HG02981 (cell line): Measurements from ENCODE around the gene BCL2L12.

Experiments used
- ATAC-seq: cut with Tn5 transposase; IDR thresholded peaks from one replicate; pipeline ENCODE4 v1.9.1; 2021; ENCODE audit warnings: mild to moderate bottlenecking, moderate library complexity; ENCODE audit not compliant: unreplicated experiment

Gene BCL2L12

GRCh38 chr19:49662011-49662410, 3.7 kb upstream of the BCL2L12 start:
- ATAC-seq, result no peak

- no peak for ATAC-seq
These were observed 2.5 kb upstream of the BCL2L12 start for GRCh38 chr19:49663224-49663623.

- no peak for ATAC-seq
These were observed 1.3 kb upstream of the BCL2L12 start for GRCh38 chr19:49664171-49665035.

DNA sequence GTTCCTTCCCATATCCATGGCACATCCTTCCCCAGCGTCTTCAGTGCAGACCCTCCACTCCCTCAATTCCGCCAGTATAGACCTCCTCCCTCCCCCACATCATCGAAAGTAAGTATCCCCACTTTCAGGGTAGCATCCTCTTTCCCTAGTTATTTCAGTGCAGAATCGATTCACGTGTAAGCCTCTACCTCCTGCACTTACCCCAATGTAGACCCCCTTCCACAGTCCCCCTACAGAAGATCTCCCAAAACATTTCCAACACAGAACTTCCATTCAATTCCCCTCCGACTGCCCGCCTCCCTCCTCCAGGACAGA, 740 bp upstream of the BCL2L12 start:
- ATAC-seq, result no peak

GRCh38 chr19:49666120-49666444, 349 bp downstream of the BCL2L12 start:
- no peak for ATAC-seq

DNA sequence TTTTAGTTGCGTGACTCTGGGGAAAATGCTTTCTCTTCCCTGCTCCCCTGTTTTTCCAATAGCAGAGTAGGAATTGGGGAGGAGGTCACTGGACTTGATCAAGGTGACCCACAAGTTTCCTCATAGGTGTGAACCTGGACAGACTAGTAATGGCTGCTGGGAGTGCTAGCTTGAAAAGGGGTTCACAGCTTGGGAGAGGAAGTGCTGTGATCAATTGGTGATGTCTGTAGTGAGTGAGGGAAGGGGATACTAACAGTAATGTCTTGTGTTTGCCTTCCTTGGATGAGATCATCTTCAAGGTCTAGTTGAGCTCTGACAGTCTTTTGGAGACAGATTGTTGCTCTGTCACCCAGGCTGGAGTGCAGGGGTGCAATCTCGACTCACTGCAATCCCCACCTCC, 1.7 kb downstream of the BCL2L12 start:
- no peak for ATAC-seq

GRCh38 chr19:49669516-49669915, 3.8 kb downstream of the BCL2L12 start:
- ATAC-seq, result no peak

DNA sequence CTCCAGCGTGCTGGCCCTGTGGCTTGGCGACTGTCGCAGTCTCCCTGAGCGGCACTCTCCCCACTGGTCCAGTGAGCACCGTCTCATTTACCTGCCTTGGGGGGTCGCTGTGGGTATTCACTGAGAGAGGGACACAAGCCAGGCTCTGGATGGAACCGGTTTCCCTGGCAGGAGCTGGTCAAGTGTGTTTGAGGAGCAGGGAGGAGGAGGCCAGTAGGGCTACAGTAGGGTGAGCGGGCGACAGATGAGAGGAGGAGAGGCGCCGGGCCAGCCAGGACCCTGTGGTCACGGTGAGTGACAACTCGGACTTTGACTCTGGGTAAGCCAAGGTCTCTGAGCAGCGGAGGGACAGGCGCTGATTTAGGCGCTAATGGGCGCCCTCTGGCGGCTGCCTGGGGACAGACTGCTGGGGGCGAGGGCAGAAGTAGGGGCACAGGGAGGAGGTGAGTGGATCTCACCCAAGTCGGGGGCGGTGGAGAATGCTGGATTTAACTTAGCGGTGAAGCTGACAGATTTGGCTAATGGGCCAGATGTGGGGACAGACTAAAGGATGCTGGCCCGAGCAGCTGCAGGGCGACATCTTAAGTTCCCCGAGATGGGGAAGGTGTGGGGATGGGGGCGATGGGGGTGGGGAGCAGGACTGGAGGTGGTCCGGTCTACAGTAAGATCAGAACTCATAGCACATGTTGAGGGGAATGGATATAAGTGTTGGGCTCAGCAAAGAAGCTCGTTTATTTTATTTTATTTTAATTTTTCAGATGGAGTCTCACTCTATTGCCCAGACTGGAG, 6.6 kb downstream of the BCL2L12 start:
- ATAC-seq, result no peak

- no peak for ATAC-seq
These were observed 10.5 kb downstream of the BCL2L12 start for GRCh38 chr19:49676136-49676783.

- peak; percentile 63 for ATAC-seq
These were observed 11.1 kb downstream of the BCL2L12 start for GRCh38 chr19:49676784-49677230.

- ATAC-seq, result no peak
These were observed 11.6 kb downstream of the BCL2L12 start, which contains the start of gene PRMT1 for GRCh38 chr19:49677231-49677900. PRMT1 (plus strand) TSS chr19:49677271; CDS start chr19:49677281, 10 bp downstream.

- no peak for ATAC-seq
These were observed 12.4 kb downstream of the BCL2L12 start for GRCh38 chr19:49677901-49678674.

DNA sequence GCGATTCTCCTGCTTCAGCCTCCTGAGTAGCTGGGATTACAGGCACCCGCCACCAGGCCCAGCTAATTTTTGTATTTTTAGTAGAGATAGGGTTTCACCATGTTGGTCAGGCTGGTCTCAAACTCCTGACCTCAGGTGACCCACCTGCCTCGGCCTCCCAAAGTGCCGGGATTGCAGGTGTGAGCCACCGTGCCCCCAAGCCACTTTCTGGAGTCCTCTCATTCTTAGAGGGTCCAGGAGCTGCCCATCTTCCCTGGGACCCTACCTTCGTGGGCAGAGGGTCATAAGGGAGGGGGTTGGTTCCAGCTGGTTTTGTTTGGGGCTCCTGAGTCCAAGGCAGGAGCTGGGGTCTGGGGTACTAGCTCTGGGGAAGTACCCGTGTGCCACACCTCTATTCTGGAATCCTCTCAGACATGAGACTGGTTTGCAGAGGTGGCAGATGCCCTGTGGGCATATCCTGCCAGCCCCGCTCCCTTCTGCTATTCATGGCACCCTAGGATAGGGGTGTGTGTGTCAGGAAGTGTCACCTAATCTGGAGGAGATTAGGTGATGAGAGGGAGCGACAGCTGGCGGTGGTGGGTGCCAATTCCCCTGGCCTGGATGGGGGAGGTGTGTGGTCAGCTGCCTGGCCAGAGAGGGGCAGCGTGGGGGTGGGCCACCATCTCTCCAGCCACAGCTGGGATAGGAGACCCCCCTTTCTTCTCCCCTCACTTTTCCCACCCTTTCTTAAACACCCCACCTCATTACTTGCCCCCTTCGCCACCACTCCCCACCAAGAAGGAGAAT, 13.4 kb downstream of the BCL2L12 start:
- no peak for ATAC-seq

- ATAC-seq, result no peak
These were observed 14.2 kb downstream of the BCL2L12 start for GRCh38 chr19:49679771-49680413.

- ATAC-seq, result no peak
These were observed 15.0 kb downstream of the BCL2L12 start for GRCh38 chr19:49680421-49681351.

- ATAC-seq, result no peak
These were observed 16.1 kb downstream of the BCL2L12 start for GRCh38 chr19:49681830-49682229.

- ATAC-seq, result no peak
These were observed 16.5 kb downstream of the BCL2L12 start for GRCh38 chr19:49682274-49682673.

GRCh38 chr19:49683814-49684250, 18.1 kb downstream of the BCL2L12 start:
- ATAC-seq, result no peak
